Thyroid gland (tissue), 4 donors: ENCODE data around the gene JMJD1C. TPM values are rescaled to one million over a fixed set of nuclear protein-coding genes. Genes with fewer than 3 reads are reported as not detected.

Experiments
- DNase-seq, 2 donors: peaks; one replicate each; pipeline ENCODE4 v3.0.0-alpha.2; 2019
- H3K27ac ChIP-seq, 3 donors: fragments of 200-600 bp; sonication (generic); 1 replicate in 2 of 3; 2 replicates in 1 of 3; pipeline ENCODE4 v1.5.1; 2016 to 2019; ENCODE audit warnings: mild to moderate bottlenecking in 1 of 3, moderate library complexity in 1 of 3
- H3K27me3 ChIP-seq: fragments of 200-600 bp; sonication (generic); one replicate; pipeline ENCODE4 v1.5.1; 2019
- H3K36me3 ChIP-seq, 2 donors: fragments of 200-600 bp; sonication (generic); one replicate each; pipeline ENCODE4 v1.5.1; 2016 to 2019
- H3K4me1 ChIP-seq, 2 donors: fragments of 200-600 bp; sonication (generic); one replicate each; pipeline ENCODE4 v1.5.1; 2017 to 2019
- H3K4me3 ChIP-seq, 3 donors: fragments of 200-600 bp; sonication (generic); replicated peaks in 1 of 3; 1 replicate in 2 of 3; 2 replicates in 1 of 3; pipeline ENCODE4 v1.5.1; 2016; ENCODE audit warnings: mild to moderate bottlenecking in 1 of 3
- H3K9me3 ChIP-seq: fragments of 200-600 bp; sonication (generic); one replicate; pipeline ENCODE4 v1.5.1; 2017
- CTCF ChIP-seq, 6 experiments: fragments of 200-600 bp in 3 of 6; fragments of 450-650 bp in 3 of 6; sonication (generic) in 3 of 6; IDR thresholded peaks; one replicate each; pipeline ENCODE4 v1.5.1; 2016 to 2019; ENCODE audit warnings: antibody characterized with exemption in 6 of 6, mild to moderate bottlenecking in 2 of 6, inconsistent platforms in 1 of 6, moderate library complexity in 1 of 6
- POLR2A ChIP-seq, 2 donors: fragments of 450-650 bp; IDR thresholded peaks; one replicate each; pipeline ENCODE4 v1.6.1; 2017; ENCODE audit warnings: antibody characterized with exemption in 2 of 2, mild to moderate bottlenecking in 2 of 2, moderate library complexity in 1 of 2
- WGBS, 2 donors: methylation state at CpG; one replicate each; pipeline ENCODE4 v1.1.5; 2017; 5-methylcytosine and 5-hydroxymethylcytosine counted together
- intact Hi-C: fragments of 100-400 bp; cut with DNase I; formaldehyde crosslinking; loops from one replicate; pipeline ENCODE4 v1.15.1; 2023
- microRNA counts, 2 donors: library from miRNA; unstranded; fragments of <30 nt; microRNA quantifications; one replicate each; lab custom pipeline; 2016 to 2017
- microRNA-seq: library from miRNA; unstranded; fragments of <30 nt; microRNA quantifications from one replicate; pipeline ENCODE4, GENCODE V29; 2016
- small RNA-seq: library from RNA; depleted of rRNA; stranded (forward); fragments of <200 nt; gene quantifications from one replicate; pipeline ENCODE3, GENCODE V24; 2016
- total RNA-seq, 4 donors: library from RNA; depleted of rRNA; stranded (reverse); fragments of >200 nt; gene quantifications; one replicate each; pipeline ENCODE4 v1.2.3, GENCODE V29; 2016

JMJD1C gene
- total RNA-seq, 4 donors from 2014 or later = 120 to 168 (median 136) TPM

- intact Hi-C loops = no loop called here
- Histone ChIP-seq H3K4me1 (no peaks in the 10 kb centered on the region), H3K27me3 (no peaks in the 10 kb centered on the region), H3K4me3 (no peak overlapping the region), H3K36me3 (no peaks in the 10 kb centered on the region), H3K9me3 (no peaks in the 10 kb centered on the region), H3K27ac (no peak overlapping the region)
- DNase-seq = no peak
- TF ChIP-seq POLR2A (IDR thresholded peaks at IDR 0.05) = no peak
- no peak for TF ChIP-seq CTCF (IDR thresholded peaks at IDR 0.05)
- 88 to 89% methylated on average over 2 of the region's 2 CpGs for WGBS, 2 donors
Measured at GRCh38 chr10:63123727-63124362, 341.9 kb downstream of the JMJD1C start.

- H3K27ac ChIP-seq = no peak overlapping the region
- H3K36me3 ChIP-seq = no peaks in the 10 kb centered on the region
- intact Hi-C loops = no loop called here
- H3K27me3 ChIP-seq = no peaks in the 10 kb centered on the region
- no peak overlapping the region for H3K4me3 ChIP-seq
- peaks cover 3 to 7% of the 10 kb centered on the region in 2 donors for H3K4me1 ChIP-seq
- H3K9me3 ChIP-seq = no peaks in the 10 kb centered on the region
- no peak for DNase-seq
- TF ChIP-seq CTCF (IDR thresholded peaks at IDR 0.05) (no peak), POLR2A (IDR thresholded peaks at IDR 0.05) (no peak)
Measured at GRCh38 chr10:63120554-63120953, 345.2 kb downstream of the JMJD1C start.

- Histone ChIP-seq H3K4me1 (peaks cover 10 to 21% of the 10 kb centered on the region in 2 donors), H3K4me3 (no peak overlapping the region), H3K9me3 (no peaks in the 10 kb centered on the region), H3K27ac (no peak overlapping the region), H3K36me3 (no peaks in the 10 kb centered on the region), H3K27me3 (no peaks in the 10 kb centered on the region)
- TF ChIP-seq POLR2A (IDR thresholded peaks at IDR 0.05) (no peak), CTCF (IDR thresholded peaks at IDR 0.05) (no peak)
- DNase-seq = no peak
- intact Hi-C loops = no loop called here
Measured at GRCh38 chr10:63119041-63119440, 346.7 kb downstream of the JMJD1C start.

MicroRNA genes within 50 kb of the gene (microRNA counts, 767-probe panel; counts per million panel counts)
- microRNA hsa-miR-1296 (lab: Ali Mortazavi, UCI) = 0 counts per million in 2 donors

Small RNA genes within 50 kb of the gene (microRNA-seq; reads per million reads assigned to microRNA genes)
- 61.8 reads per million, percentile 52 among the genes with 10 or more reads in this experiment for gene MIR1296

Small RNA genes within 50 kb of the gene (small RNA-seq; reads per million reads assigned to genes)
- gene AC022022.1 (not detected), gene MIR1296 (not detected)

Other genes with a start within 250 kb of the JMJD1C start
- gene REEP3, start 55.4 kb upstream of the JMJD1C start, total RNA-seq = 10 to 100 TPM; 63.4 to 79.6 (median 73.1) TPM